ENCODE measurements around the gene PRSS38.
"Not testable (repeated sequence)": the region's sequence is repeated elsewhere in the genome, so short reads cannot be mapped to it uniquely, and the experiment has no call there.

The PRSS38 gene

DNA sequence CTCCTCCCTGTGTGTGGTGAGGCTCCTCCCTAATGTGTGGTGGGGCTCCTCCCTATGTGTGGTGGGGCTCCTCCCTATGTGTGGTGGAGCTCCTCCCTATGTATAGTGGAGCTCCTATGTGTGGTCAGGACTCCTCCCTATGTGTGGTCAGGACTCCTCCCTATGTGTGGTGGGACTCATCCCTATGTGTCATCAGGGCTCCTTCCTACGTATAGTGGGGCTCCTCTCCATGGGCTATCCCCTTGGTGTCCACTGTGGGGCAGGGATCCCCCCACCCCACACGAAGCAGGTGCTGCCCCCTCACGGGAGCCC lies 29.6 kb downstream of the PRSS38 start:
- DNase-seq (ENCODE audit: insufficient read length, low spot score) = no peak
- no peak for FAIRE-seq
- TF ChIP-seq, protein P1, sequence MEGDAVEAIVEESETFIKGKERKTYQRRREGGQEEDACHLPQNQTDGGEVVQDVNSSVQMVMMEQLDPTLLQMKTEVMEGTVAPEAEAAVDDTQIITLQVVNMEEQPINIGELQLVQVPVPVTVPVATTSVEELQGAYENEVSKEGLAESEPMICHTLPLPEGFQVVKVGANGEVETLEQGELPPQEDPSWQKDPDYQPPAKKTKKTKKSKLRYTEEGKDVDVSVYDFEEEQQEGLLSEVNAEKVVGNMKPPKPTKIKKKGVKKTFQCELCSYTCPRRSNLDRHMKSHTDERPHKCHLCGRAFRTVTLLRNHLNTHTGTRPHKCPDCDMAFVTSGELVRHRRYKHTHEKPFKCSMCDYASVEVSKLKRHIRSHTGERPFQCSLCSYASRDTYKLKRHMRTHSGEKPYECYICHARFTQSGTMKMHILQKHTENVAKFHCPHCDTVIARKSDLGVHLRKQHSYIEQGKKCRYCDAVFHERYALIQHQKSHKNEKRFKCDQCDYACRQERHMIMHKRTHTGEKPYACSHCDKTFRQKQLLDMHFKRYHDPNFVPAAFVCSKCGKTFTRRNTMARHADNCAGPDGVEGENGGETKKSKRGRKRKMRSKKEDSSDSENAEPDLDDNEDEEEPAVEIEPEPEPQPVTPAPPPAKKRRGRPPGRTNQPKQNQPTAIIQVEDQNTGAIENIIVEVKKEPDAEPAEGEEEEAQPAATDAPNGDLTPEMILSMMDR (IDR thresholded peaks at IDR 0.05; ENCODE audit: insufficient read depth, missing control alignments) = no peak

DNA sequence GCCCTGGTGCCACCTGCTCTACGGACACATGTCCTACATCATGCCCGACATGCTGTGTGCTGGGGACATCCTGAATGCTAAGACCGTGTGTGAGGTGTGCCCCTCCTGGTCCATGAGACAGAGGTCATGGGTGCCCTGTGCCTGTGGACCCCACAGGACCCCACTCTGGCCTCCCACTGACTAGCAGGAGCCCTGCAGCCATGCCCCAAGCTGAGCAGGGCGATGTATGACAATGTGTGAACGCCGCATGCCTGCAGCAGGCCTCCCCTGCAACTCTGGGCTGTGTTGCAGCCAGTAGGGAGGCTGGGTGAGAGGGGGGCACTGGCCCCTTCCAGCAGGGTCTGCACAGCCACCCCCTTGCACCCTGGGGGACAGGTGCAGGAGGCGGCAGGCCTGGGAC lies 30.0 kb downstream of the PRSS38 start:
- FAIRE-seq (no peak), DNase-seq (ENCODE audit: insufficient read length, low spot score) (no peak)
- TF ChIP-seq, protein P1 (IDR thresholded peaks at IDR 0.05; ENCODE audit: insufficient read depth, missing control alignments) = no peak

DNA sequence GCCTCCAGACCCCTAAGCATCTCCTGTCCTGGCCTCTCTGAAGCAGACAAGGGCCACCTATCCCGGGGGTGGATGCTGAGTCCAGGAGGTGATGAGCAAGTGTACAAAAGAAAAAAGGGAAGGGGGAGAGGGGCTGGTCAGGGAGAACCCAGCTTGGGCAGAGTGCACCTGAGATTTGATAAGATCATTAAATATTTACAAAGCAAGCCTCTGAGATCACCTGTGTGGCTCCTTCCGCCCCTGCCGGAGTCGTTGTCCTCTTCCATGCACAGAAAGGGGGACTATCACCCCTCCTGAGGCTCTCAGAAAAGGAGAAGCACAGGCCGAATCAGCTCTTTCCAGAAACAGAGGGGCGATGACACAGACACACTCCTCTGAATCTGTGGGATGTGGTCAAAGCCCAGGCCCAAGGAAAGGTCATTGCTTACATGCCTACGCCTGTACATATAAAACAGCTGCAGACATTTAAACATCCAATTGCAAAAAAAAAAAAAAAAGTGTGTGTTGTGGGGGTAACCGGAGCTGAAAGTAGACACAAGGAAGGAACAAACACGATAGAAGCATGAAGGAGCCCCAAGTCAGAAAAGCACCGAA lies 30.9 kb downstream of the PRSS38 start:
- no peak for FAIRE-seq
- TF ChIP-seq, protein P1 (IDR thresholded peaks at IDR 0.05; ENCODE audit: insufficient read depth, missing control alignments) = no peak
- DNase-seq (ENCODE audit: insufficient read length, low spot score) = no peak

DNA sequence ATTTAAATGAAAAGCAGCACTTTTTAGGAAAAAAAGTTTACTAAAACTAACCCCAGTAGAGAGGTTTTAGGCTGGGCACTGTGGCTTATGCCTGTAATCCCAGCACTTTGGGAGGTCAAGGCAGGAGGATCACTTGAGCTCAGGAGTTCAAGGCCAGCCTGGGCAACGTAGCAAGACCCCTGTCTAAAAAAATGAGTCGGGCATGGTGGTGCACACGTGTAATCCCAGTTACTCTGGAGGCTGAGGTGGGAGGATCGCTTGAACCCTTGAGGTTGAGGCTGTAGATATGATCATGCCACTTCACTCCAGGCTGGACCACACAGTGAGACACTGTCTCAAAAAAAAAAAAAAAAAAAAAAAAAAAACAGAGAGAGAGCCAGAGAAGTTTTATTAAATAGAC lies 31.6 kb downstream of the PRSS38 start:
- not testable (repeated sequence) for FAIRE-seq; DNase-seq (ENCODE audit: insufficient read length, low spot score)

GRCh38 chr1:227848430-227848932 lies 33.0 kb downstream of the PRSS38 start:
- FAIRE-seq (no peak), DNase-seq (ENCODE audit: insufficient read length, low spot score) (no peak)
- TF ChIP-seq, protein P1 (IDR thresholded peaks at IDR 0.05; ENCODE audit: insufficient read depth, missing control alignments) = no peak

- DNase-seq (ENCODE audit: insufficient read length, low spot score) = no peak
- TF ChIP-seq, protein P1 (IDR thresholded peaks at IDR 0.05; ENCODE audit: insufficient read depth, missing control alignments) = no peak
- FAIRE-seq = no peak
Observed at GRCh38 chr1:227849251-227849650, 33.8 kb downstream of the PRSS38 start.

DNA sequence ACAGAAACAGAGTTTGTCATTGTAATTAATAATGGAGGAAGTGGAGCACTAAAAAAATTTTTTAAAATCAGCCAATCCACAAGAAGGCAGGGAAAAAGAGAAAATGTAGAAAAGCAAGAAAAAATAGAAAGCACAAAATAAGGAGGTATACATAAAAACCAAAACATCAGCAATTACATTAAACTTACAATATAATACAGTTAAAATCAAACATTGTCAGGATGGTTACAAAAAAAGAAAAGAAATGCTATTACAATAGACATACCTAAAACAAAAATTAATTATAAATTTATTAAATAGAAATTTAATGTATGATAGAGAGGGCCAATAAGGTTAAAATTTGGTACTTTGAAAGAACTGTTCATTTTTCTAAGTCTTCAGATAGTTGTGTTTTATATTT lies 38.7 kb downstream of the PRSS38 start:
- TF ChIP-seq, protein P1 (IDR thresholded peaks at IDR 0.05; ENCODE audit: insufficient read depth, missing control alignments) = no peak
- FAIRE-seq = no peak

DNA sequence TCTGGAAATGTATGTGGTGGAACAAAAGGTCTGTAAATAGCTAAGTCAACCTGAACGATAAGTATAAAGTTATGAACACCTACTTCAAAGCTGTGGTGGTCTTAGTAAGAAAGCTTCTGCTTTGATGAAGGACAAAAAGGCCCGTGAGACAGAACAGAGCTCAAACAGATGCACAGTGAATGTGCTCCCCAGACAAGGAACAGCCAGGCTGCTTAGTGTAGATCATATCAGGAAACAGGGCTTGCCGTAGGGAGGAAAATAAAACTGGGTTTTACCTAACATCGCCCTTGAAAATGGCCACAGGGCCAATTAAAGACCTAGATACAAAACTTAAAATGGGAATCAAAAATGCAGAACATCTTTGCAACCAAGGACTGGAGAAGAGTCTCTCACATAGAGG lies 40.2 kb downstream of the PRSS38 start:
- FAIRE-seq (no peak), DNase-seq (ENCODE audit: insufficient read length, low spot score) (no peak)
- TF ChIP-seq, protein P1 (IDR thresholded peaks at IDR 0.05; ENCODE audit: insufficient read depth, missing control alignments) = no peak

More for the DNA sequence above, 38.7 kb downstream of the PRSS38 start:
- DNase-seq (ENCODE audit: insufficient read length, low spot score) = no peak
